ENCODE results near the gene DLGAP1. TPM values are rescaled to one million over a fixed set of nuclear protein-coding genes. Genes with fewer than 3 reads are reported as not detected.
"Not testable (repeated sequence)": the region's sequence is repeated elsewhere in the genome, so short reads cannot be mapped to it uniquely, and the experiment has no call there.

DLGAP1 gene
- total and polyA plus RNA-seq, 4 donors = 0.75 to 6.6 (median 3.6) TPM

DNA sequence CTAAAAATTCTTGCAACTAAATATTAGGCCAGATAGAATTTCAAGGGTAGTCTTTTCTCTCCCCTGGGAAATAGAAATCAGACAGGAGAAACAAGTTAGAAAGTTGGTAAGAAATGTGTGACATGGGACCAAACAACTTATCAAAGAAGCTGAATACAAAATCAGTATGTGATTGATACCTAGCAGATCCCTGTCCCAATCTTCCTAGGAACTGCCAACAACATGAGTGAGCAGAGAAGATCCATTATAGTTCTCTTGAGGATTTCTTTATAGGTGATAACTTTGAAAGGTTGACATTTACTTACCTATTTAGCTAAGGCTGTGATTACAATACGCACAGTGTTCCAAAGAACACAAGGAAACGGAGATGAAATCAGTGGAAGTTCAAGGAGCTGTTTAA, 162.4 kb downstream of the DLGAP1 start:
- intact Hi-C loops (cut with DNase I) = no loop called here
- ATAC-seq (ENCODE audit: low FRiP score) = no peak
- no peaks in the 10 kb centered on the region for H3K36me3 ChIP-seq (ENCODE audit: control insufficient read depth in 1 of 2, insufficient read depth in 2 of 2, low read length in 1 of 2)

DNA sequence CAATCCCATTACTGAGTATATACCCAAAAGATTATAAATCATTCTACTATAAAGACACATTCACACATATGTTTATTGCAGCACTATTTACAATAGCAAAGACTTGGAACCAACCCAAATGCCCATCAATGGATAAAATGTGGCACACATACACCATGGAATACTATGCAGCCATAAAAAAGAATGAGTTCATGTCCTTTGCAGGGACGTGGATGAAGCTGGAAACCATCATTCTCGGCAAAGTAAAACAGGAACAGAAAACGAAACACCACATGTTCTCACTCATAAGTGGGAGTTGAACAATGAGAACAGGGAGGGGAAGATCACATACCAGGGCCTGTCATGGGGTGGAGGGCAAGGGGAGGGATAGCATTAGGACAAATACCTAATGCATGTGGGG, 167.8 kb downstream of the DLGAP1 start:
- H3K4me3 ChIP-seq (ENCODE audit: low read length in 2 of 2); H3K36me3 ChIP-seq (ENCODE audit: control insufficient read depth in 1 of 2, insufficient read depth in 2 of 2, low read length in 1 of 2); H3K4me1 ChIP-seq (ENCODE audit: control insufficient read depth in 1 of 2, insufficient read depth in 2 of 2, low read length in 2 of 2); H3K27ac ChIP-seq (ENCODE audit: low read depth in 1 of 2, low read length in 2 of 2); H3K9me3 ChIP-seq (ENCODE audit: control insufficient read depth, low read length); intact Hi-C loops (cut with DNase I); ATAC-seq (ENCODE audit: low FRiP score); DNase-seq; H3K27me3 ChIP-seq (ENCODE audit: control insufficient read depth in 1 of 2, insufficient read depth in 2 of 2, low read length in 1 of 2): not testable (repeated sequence)
- WGBS, 2 donors = 93 to 95% methylated on average over 3 of the region's 3 CpGs

More for the DNA sequence above, 162.4 kb downstream of the DLGAP1 start:
- DNase-seq = no peak
- Histone ChIP-seq H3K27ac (ENCODE audit: low read depth in 1 of 2, low read length in 2 of 2) (no peak overlapping the region), H3K9me3 (ENCODE audit: control insufficient read depth, low read length) (no peaks in the 10 kb centered on the region), H3K27me3 (ENCODE audit: control insufficient read depth in 1 of 2, insufficient read depth in 2 of 2, low read length in 1 of 2) (peaks cover 0 to under 1% of the 10 kb centered on the region in 2 donors), H3K4me1 (ENCODE audit: control insufficient read depth in 1 of 2, insufficient read depth in 2 of 2, low read length in 2 of 2) (no peaks in the 10 kb centered on the region), H3K4me3 (ENCODE audit: low read length in 2 of 2) (no peak overlapping the region)
- 79 to 83% methylated on average over 2 of the region's 2 CpGs for WGBS, 2 donors

DNA sequence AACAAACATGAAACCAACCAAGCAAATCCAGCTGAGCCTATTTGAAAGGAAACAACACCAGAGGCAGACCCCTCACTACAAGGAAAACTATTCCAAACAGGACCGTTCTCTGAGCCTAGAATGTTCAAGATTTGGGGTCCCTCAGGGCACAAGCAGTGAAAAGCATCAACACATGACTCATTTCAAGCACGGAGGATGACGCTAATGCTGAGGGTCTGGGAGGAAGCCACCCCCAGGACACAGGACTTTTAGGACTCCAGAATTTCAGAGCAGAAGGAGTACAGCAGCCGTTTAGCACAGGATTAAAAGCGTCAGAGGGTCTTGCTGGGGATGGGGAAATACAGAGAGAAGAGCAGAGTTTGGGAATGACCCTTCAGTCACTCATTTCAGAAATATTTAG, 168.9 kb downstream of the DLGAP1 start:
- intact Hi-C loops (cut with DNase I) = no loop called here
- no peaks in the 10 kb centered on the region for H3K4me1 ChIP-seq (ENCODE audit: control insufficient read depth in 1 of 2, insufficient read depth in 2 of 2, low read length in 2 of 2)
- H3K4me3 ChIP-seq (ENCODE audit: low read length in 2 of 2) = no peak overlapping the region
- no peak for DNase-seq
- ATAC-seq (ENCODE audit: low FRiP score) = no peak
- H3K9me3 ChIP-seq (ENCODE audit: control insufficient read depth, low read length) = no peaks in the 10 kb centered on the region
- no peaks in the 10 kb centered on the region for H3K36me3 ChIP-seq (ENCODE audit: control insufficient read depth in 1 of 2, insufficient read depth in 2 of 2, low read length in 1 of 2)
- H3K27ac ChIP-seq (ENCODE audit: low read depth in 1 of 2, low read length in 2 of 2) = no peak overlapping the region
- no peaks in the 10 kb centered on the region for H3K27me3 ChIP-seq (ENCODE audit: control insufficient read depth in 1 of 2, insufficient read depth in 2 of 2, low read length in 1 of 2)
- WGBS, 2 donors = 69 to 74% methylated on average over 5 of the region's 5 CpGs

DNA sequence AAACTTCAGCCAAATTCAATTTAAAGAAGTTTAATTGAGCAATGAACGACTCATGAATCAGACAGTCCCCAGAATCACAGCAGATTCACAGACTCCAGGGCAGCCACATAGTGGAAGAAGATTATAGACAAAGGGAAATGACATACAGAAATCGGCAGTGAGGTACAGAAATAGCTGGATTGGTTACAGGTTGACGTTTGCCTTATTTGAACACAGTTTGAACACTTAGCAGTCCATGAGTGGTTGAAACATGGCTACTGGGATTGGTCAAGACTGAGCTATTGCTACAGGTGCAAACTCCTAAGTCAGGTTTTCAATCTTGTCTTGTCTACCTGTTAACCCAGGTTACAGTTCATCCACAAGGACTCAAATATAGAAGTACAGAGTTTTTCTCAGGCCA, 169.6 kb downstream of the DLGAP1 start:
- ATAC-seq (ENCODE audit: low FRiP score) (no peak), DNase-seq (no peak)
- no peaks in the 10 kb centered on the region for H3K27me3 ChIP-seq (ENCODE audit: control insufficient read depth in 1 of 2, insufficient read depth in 2 of 2, low read length in 1 of 2)
- 61 to 62% methylated on average over 3 of the region's 3 CpGs for WGBS, 2 donors
- H3K4me1 ChIP-seq (ENCODE audit: control insufficient read depth in 1 of 2, insufficient read depth in 2 of 2, low read length in 2 of 2) = no peaks in the 10 kb centered on the region
- H3K27ac ChIP-seq (ENCODE audit: low read depth in 1 of 2, low read length in 2 of 2) = no peak overlapping the region
- H3K4me3 ChIP-seq (ENCODE audit: low read length in 2 of 2) = no peak overlapping the region
- no peaks in the 10 kb centered on the region for H3K9me3 ChIP-seq (ENCODE audit: control insufficient read depth, low read length)
- no peaks in the 10 kb centered on the region for H3K36me3 ChIP-seq (ENCODE audit: control insufficient read depth in 1 of 2, insufficient read depth in 2 of 2, low read length in 1 of 2)
- intact Hi-C loops (cut with DNase I) = no loop called here

DNA sequence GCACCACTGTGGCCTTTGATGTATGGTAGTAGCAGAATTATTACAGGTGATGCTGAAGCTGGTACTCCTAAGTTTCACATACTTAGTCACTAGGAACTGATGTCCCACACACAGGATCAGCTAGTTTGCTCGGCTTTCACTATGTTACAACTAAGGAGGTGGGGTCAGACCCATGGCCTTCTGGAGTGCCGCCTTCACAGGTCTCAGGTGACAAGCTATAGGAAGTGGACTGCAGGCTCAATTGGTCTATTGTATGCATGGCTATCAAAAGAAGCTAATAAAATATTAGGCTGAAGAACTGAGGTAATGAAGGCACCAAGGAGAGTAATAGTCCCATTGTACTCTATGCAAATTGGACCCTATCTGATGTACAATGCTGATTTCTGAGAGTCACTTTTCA, 170.6 kb downstream of the DLGAP1 start:
- Histone ChIP-seq H3K36me3 (ENCODE audit: control insufficient read depth in 1 of 2, insufficient read depth in 2 of 2, low read length in 1 of 2) (no peaks in the 10 kb centered on the region), H3K4me3 (ENCODE audit: low read length in 2 of 2) (no peak overlapping the region), H3K4me1 (ENCODE audit: control insufficient read depth in 1 of 2, insufficient read depth in 2 of 2, low read length in 2 of 2) (no peaks in the 10 kb centered on the region), H3K9me3 (ENCODE audit: control insufficient read depth, low read length) (no peaks in the 10 kb centered on the region), H3K27me3 (ENCODE audit: control insufficient read depth in 1 of 2, insufficient read depth in 2 of 2, low read length in 1 of 2) (no peaks in the 10 kb centered on the region), H3K27ac (ENCODE audit: low read depth in 1 of 2, low read length in 2 of 2) (no peak overlapping the region)
- 81 to 83% methylated on average over 2 of the region's 2 CpGs for WGBS, 2 donors
- ATAC-seq (ENCODE audit: low FRiP score) = no peak
- DNase-seq = no peak
- intact Hi-C loops (cut with DNase I) = no loop called here

DNA sequence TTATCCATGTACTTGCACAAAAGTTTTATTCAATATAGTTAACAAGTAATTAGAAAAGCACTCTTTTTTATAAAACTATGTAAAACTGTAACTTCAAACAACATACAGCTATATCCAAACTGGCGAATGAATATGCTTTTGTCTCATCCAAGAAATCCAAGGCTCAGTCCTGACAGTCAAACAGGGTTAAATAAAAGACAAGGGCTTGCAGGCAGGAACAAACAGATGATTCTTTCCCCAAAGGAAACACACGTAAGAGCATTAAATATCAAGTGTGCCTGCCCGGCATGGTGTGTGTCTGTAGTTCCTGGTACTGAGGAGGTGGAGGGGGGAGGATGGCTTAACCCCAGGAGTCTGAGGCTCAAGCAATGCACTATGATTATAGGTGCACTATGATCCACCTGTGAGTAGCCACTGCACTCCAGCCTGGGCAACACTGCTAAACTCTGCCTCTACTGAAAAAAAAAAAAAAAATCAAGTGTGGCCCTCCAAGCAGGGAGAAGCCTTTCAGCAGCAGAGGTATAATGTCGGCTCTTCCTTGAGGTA, 171.3 kb downstream of the DLGAP1 start:
- no peak overlapping the region for H3K4me3 ChIP-seq (ENCODE audit: low read length in 2 of 2)
- DNase-seq = no peak
- no peak overlapping the region for H3K27ac ChIP-seq (ENCODE audit: low read depth in 1 of 2, low read length in 2 of 2)
- H3K4me1 ChIP-seq (ENCODE audit: control insufficient read depth in 1 of 2, insufficient read depth in 2 of 2, low read length in 2 of 2) = no peaks in the 10 kb centered on the region
- H3K27me3 ChIP-seq (ENCODE audit: control insufficient read depth in 1 of 2, insufficient read depth in 2 of 2, low read length in 1 of 2) = no peaks in the 10 kb centered on the region
- no peaks in the 10 kb centered on the region for H3K36me3 ChIP-seq (ENCODE audit: control insufficient read depth in 1 of 2, insufficient read depth in 2 of 2, low read length in 1 of 2)
- no peak for ATAC-seq (ENCODE audit: low FRiP score)
- WGBS, 2 donors = 71 to 74% methylated on average over 4 of the region's 4 CpGs
- intact Hi-C loops (cut with DNase I) = no loop called here
- H3K9me3 ChIP-seq (ENCODE audit: control insufficient read depth, low read length) = no peaks in the 10 kb centered on the region

DNA sequence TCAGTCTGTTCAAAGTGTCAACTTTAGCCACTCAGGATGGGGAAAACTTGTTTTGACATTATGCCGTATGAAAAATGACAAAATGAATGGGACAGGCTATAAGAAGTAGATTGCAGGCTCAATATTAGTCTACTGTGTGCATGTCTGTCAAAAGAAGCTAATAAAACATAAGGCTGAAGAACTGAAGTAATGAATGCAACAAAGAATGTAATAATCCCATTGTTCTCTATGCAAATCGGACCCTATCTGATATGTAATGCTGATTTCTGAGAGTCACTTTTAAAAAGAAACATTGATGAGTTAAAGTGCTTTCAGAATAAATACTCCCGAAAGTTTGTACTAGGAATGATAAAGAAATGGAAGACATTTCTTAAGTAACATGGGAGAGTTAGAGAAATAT, 172.2 kb downstream of the DLGAP1 start:
- Histone ChIP-seq H3K4me1 (ENCODE audit: control insufficient read depth in 1 of 2, insufficient read depth in 2 of 2, low read length in 2 of 2) (no peaks in the 10 kb centered on the region), H3K27me3 (ENCODE audit: control insufficient read depth in 1 of 2, insufficient read depth in 2 of 2, low read length in 1 of 2) (no peaks in the 10 kb centered on the region), H3K9me3 (ENCODE audit: control insufficient read depth, low read length) (no peaks in the 10 kb centered on the region), H3K36me3 (ENCODE audit: control insufficient read depth in 1 of 2, insufficient read depth in 2 of 2, low read length in 1 of 2) (no peaks in the 10 kb centered on the region), H3K4me3 (ENCODE audit: low read length in 2 of 2) (no peak overlapping the region), H3K27ac (ENCODE audit: low read depth in 1 of 2, low read length in 2 of 2) (no peak overlapping the region)
- ATAC-seq (ENCODE audit: low FRiP score) = no peak
- intact Hi-C loops (cut with DNase I) = no loop called here
- WGBS, 2 donors = 39 to 45% methylated on average over 3 of the region's 3 CpGs
- DNase-seq = no peak

DNA sequence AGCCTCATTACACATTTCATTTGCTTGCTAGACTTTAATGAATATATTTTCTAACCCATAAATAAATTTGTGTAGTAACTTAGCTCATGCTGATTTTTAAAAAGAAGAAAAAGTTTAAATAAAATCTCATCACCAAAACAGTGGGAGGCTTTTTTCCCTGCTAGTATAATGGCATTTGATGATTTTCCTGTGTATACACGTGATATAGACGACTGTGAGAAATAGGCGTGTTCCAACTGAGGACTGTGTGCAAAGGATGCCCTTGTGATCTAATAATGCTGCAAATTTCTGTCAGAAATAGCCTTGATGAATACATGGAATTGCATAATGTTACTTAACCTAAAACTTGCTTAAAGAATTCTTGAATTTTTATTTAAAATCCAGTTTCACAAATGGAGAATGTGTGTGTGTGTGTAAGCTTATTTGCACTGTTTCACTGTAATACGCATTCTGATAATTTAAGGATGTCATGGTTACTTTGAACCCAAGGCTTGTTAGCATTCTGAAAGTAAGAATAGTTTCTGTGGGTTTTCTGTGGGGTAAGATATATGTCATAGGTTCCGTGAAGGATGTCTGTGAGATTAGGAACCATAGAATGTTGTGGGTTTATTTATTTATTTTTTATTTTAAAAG, 178.0 kb downstream of the DLGAP1 start:
- H3K4me3 ChIP-seq (ENCODE audit: low read length in 2 of 2) = no peak overlapping the region
- intact Hi-C loops (cut with DNase I) = no loop called here
- H3K36me3 ChIP-seq (ENCODE audit: control insufficient read depth in 1 of 2, insufficient read depth in 2 of 2, low read length in 1 of 2) = no peaks in the 10 kb centered on the region
- H3K27me3 ChIP-seq (ENCODE audit: control insufficient read depth in 1 of 2, insufficient read depth in 2 of 2, low read length in 1 of 2) = no peaks in the 10 kb centered on the region
- H3K9me3 ChIP-seq (ENCODE audit: control insufficient read depth, low read length) = peaks cover 2% of the 10 kb centered on the region
- no peaks in the 10 kb centered on the region for H3K4me1 ChIP-seq (ENCODE audit: control insufficient read depth in 1 of 2, insufficient read depth in 2 of 2, low read length in 2 of 2)
- no peak for DNase-seq
- no peak overlapping the region for H3K27ac ChIP-seq (ENCODE audit: low read depth in 1 of 2, low read length in 2 of 2)
- WGBS, 2 donors = 93 to 96% methylated on average over 5 of the region's 5 CpGs
- no peak for ATAC-seq (ENCODE audit: low FRiP score)

DNA sequence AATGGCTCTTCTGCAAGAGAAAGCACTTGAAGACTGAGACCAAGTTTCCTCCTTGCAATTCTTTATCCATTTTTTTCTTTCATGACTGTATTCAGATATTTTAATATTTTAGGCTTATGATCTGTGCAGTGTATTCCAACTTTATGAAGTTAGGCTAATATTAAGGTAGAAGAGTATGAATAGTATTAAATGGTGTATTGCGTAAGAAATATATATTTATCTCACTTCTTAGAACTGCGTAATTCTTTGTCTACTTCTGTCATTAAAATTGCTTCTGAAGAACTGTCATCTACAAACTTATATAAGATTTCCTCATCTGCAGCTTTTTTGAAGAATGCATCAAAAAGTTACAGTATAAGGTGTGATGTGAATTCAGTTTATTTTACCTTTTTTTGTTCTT, 183.2 kb downstream of the DLGAP1 start:
- peaks cover 2% of the 10 kb centered on the region for H3K9me3 ChIP-seq (ENCODE audit: control insufficient read depth, low read length)
- DNase-seq (no peak), ATAC-seq (ENCODE audit: low FRiP score) (no peak)
- no peaks in the 10 kb centered on the region for H3K36me3 ChIP-seq (ENCODE audit: control insufficient read depth in 1 of 2, insufficient read depth in 2 of 2, low read length in 1 of 2)
- 97 to 98% methylated on average over 2 of the region's 2 CpGs for WGBS, 2 donors
- H3K4me3 ChIP-seq (ENCODE audit: low read length in 2 of 2) = no peak overlapping the region
- no peak overlapping the region for H3K27ac ChIP-seq (ENCODE audit: low read depth in 1 of 2, low read length in 2 of 2)
- no peaks in the 10 kb centered on the region for H3K27me3 ChIP-seq (ENCODE audit: control insufficient read depth in 1 of 2, insufficient read depth in 2 of 2, low read length in 1 of 2)
- H3K4me1 ChIP-seq (ENCODE audit: control insufficient read depth in 1 of 2, insufficient read depth in 2 of 2, low read length in 2 of 2) = no peaks in the 10 kb centered on the region
- intact Hi-C loops (cut with DNase I) = no loop called here

Data from aorta (tissue), 5 donors.